NCI-H2029 treated with DMSO at 0.1 percent for 48 hours (cell line): ENCODE measurements around the gene SERPINB6.
A peak's percentile ranks its signal among the peaks of the same experiment; 100 is the strongest.
"Not testable (repeated sequence)": the region's sequence is repeated elsewhere in the genome, so short reads cannot be mapped to it uniquely, and the experiment has no call there.

Experiments used
- DNase-seq: peaks from one replicate; lab custom pipeline; 2025; lab: John Stamatoyannopoulos, UW

Gene SERPINB6

DNA sequence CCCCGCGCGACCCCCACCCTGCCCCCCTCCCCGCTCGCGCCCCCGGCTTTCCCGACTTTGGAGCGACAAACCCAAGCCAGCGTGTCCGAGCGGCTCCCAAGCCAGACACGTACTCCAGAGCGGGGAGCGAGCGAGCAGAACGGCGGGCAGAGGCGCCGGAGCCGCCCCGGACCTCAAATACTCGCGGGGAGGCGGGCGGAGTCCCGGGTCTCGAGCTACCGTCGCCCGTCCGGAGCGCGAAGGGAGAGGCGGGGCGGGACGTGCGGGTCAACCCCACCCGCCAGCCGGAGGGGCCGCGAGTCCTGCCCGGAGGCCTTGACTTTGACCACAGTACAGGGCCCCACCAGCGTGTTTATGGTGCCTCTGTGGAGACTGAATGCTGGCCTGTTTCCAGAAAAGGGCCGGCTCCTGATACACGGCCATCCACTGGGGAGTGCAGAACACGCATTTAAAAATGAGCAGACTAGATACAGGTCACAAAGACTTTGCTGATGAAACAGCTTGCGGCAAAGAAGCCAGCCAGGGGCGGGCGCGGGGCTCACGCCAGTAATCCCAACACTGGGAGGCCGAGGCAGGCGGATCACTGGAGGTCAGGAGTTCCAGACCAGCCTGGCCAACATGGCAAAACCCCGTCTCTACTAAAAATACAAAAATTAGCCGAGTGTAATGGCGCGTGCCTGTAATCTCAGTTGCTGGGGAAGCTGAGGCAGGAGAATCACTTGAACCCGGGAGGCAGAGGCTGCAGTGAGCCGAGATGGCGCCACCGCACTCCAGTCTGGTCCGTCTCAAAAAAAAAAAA is at the start of gene SERPINB6:
Gene SERPINB6, minus strand, starts transcription at position 148 of the 799 bp plus-strand sequence. CDS start 12,235 bp downstream, outside the sequence.
- DNase-seq, result peak; percentile 30

DNA sequence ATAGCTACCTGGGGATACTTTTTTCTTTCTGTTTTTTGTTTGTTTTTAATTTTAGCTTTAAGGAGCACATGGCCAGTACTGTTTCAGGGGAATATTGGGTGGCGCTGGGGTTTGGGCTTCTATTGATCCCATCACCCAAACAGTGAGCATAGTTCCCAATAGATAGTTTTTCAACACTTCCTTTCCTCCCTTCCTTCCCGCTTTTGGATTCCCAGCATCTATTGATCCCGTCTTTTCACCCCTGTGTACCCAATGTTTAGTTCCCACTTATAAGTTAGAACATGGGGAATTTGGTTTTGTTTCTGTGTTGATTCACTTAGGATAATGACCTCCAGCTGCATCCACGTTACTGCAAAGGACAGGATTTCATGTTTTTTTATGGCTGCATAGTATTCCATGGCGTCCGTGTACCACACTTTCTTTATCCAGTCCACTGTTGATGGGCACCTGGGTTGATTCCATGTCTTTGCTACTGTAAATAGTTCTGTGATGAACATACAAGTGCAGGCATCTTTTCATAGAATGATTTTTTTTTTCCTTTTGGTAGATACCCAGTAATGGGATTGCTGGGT is 48.5 kb upstream of the SERPINB6 start:
- no peak for DNase-seq

DNA sequence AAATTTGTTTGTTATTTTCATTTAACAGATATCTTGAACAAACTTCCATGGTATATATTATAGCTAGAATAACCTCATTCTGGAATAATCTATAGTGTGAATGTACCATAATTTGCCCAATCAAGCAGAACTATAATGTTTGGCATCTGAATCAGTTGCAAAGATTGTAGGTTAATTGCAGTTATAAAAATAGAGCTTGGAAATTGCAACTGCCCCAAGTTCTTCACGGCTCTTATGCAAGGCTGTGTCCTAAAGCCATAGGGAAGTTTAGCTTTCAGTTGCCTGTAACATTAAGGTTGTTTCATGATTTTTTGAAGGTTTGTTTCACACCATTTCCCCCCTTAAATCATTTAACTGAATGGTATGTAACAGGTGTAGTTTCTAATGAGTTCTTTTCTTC is 47.7 kb upstream of the SERPINB6 start:
- DNase-seq, result no peak

DNA sequence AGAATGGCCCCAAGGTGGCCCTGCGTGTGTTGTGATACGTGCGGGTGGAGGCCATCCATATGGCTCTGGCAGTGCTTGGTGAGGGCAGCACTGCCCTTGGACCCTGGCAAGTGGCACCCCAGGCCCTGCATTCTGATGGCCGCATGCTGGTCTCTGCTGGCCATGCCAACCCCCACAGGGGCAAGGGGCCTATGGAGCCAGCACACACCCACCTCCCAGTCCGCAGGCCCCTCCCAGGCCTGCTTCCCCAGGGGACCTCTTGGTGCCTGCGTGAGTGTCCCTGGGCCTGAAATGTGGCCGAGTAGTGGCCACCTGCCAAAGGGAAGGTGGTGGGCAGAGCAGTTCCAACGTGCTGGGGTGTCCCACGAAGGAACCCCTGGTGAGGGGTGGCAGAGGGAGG is 45.9 kb upstream of the SERPINB6 start:
- no peak for DNase-seq

DNA sequence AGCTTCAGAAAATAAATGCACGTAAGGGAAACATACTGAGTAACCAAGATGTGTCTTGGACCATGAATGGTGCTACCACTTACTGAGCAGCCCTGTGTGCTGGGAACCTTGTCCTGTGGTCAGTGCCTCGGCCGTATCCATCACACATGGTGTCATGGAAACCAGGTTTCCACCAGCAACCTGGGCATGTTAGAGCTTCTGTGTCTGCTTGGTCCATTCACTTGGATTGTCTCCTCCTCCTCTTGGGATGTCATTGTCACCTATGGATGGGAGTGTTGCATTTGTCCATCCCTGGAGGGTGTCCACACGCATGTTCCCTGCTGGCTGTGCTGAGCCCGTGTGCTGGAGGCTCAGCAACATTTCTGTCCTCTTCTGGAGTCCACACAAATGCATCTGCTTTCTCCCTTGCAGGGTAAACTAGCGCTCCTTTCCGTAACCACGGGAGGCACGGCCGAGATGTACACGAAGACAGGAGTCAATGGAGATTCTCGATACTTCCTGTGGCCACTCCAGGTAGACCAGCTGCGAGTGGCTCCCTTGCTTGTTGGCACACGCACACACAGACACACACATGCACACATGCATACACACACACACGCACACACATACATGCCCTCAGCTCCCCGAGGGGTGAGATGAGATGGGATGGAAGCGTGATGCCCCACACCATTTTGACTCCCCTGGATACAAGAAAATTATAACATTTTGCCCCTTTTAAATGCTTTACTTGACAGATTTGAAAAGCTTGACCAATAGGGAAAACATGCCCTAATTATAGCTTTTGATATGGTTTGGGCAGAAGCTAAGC is 45.3 kb upstream of the SERPINB6 start:
- no peak for DNase-seq

DNA sequence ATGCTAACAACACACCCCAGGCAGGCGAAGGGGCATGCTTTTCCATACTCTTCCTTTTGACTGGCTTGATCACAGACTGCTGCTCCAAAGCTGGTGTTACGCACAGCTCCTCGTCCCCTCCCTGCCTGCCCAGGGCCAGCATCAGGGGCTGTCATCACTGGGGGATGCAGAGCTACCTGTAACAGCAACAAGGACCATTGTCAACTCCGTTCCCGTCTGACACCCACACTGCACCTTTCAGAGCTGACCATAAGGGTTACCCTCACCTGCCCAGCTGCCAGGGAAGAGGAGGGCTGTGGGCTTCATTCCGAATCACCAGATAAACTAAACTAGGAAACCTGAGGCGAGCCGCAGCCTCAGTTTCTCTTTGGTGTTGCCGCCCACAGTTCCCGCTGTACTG is 43.8 kb upstream of the SERPINB6 start:
- no peak for DNase-seq

DNA sequence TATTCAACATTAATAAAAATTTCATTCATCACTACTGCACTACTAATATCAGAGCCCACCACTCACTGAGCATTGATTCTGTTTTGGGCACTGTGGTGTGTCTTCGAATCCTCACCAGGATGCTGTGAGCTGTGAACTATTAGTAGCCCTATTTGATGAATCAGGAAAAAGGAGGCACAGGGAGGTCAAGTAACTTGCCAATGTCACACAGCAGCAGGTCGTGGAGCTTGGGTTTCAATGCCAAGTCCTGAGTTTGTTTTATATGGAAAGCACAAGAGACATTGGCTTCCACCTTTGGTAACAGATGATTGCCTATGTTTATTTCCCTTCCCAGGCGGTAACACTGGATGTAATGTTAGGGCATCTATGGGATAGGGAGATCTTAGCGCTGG is 43.3 kb upstream of the SERPINB6 start:
- no peak for DNase-seq

DNA sequence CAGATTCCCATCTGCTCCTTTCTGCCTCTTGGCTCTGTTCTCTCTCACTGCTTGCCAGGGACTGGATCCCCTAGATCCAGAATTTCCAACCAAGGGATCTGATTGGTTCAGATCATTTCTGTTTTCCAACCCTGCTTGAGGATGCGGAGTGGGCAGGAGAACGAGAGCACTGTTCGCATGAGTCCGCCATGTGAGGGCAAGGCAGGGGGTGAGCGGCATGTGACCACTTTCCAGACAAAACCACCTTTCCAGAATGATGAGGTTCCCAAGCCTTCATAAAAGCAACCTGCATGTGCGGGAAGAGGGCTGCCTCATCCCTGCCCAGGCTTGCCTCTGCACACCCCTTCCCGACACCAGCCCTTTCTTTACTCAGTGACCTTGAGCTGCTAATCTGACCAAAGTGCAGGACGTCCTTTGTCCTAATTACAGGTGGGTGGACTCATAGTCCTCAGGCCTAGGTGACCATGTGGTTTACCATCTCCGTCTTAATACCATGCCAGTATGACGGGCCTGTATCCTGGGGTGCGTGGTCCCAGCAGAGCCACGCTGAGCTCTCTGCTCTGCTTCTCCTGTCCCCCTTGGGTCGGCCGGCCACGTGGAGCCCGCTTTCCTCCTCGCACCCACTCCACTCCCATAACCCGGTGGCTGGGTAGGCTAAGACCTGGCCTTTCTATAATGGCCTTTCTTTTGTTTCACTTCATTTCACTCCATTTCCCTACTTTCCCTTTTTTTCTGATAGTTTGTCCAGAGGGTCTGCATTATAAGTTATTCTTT is 42.7 kb upstream of the SERPINB6 start:
- no peak for DNase-seq

DNA sequence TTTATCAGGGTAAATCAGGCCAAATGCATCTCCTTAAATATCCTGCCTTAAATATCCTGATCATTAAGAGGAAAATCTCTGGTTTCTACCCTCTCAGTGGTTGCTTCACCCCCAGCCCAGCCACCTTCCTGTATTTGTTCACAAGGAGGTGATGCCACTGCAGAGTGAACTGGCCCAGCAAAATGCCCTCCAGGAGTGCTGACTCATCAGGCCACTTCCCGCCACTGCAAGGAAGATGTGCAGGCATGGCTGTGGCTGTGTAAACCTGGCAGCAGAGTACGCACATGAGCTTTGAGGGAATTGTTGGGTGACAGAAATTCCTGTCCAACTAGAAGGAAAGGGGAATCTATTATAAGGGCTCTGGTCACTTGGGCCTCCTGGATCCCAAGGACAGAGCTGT is 42.1 kb upstream of the SERPINB6 start:
- no peak for DNase-seq

DNA sequence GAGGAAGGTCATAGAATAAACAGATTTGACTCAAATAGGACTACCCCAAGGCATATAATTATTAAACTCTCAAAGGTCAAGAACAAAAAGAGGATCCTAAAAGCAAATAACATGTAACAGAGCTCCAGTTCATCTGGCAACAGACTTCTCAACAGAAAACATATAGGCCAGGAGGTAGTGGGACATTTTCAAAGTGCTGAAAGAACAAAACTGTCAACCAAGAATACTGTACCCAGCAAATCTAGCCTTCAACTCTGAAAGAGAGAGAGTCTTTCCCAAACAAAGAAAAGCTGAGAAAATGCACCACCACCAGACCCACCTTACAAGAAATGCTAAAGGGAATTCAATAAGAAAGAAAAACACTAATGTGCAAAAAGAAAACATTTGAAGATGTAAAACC is 40.2 kb upstream of the SERPINB6 start:
- DNase-seq, result no peak

DNA sequence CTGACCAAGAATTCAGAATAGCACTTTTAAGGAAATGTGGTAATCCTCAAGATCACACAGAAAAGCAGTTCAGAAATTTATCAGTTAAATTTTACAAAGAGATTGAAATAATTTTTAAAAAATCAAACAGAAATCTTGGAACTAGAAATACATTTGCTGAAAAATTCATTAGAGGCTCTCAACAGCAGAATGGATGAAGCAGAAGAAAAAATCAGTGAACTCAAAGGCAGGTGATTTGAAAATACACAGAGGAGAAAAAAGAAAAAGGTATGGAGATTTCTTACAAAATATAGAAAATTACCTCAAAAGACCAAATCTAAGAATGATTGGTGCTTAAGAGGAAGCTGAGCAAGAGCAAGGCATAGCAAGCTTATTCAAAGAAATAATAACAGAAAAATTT is 39.8 kb upstream of the SERPINB6 start:
- no peak for DNase-seq

DNA sequence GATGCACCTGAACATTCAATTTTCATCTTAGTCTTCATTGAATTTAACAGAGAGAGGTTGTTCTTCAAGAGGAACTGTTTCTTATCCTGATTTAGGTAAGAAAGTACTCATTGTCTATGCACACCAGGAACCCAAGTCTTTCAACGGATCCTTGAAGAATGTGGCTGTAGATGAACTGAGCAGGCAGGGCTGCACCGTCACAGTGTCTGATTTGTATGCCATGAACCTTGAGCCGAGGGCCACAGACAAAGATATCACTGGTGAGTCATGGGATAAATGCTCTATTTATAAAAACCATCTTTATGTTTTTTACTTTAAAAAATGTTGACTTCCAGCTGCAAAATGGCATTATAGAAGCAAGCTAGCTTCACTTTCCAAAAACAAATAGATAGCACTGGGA is 38.6 kb upstream of the SERPINB6 start:
- no peak for DNase-seq

DNA sequence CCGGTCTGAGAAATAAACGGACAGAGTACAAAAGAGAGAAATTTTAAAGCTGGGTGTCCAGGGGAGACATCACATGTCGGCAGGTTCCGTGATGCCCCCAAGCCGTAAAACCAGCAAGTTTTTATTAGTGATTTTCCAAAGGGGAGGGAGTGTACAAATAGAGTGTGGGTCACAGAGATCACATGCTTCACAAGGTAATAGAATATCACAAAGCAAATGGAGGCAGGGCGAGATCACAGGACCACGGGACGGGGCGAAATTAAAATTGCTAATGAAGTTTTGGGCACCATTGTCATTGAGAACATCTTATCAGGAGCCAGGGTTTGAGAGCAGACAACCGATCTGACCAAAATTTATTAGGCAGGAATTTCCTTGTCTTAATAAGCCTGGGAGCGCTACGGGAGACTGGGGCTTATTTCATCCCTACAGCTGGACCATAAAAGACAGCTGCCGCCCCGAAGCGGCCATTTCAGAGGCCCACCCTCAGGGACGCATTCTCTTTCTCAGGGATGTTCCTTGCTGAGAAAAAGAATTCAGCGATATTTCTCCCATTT is 37.4 kb upstream of the SERPINB6 start:
- DNase-seq, result not testable (repeated sequence)

DNA sequence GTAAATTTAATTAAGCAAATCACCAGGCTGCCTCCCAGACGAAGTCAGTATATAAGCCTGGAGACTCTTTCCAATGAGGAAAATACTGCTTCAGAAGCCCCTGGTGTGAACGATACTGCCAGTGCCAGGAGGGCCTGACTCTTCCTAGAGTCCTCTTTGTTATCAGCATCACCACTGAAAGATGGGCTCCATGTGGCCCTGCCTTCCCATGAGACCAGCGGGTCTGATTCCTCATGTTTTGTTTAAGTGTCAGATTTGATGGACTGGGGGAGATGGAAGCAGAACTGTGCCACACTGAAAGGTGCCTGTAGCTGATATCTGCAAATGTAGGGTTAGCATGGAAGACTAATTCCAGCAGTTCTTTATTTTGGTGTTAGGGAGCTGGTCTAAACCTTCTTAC is 36.2 kb upstream of the SERPINB6 start:
- DNase-seq, result no peak

DNA sequence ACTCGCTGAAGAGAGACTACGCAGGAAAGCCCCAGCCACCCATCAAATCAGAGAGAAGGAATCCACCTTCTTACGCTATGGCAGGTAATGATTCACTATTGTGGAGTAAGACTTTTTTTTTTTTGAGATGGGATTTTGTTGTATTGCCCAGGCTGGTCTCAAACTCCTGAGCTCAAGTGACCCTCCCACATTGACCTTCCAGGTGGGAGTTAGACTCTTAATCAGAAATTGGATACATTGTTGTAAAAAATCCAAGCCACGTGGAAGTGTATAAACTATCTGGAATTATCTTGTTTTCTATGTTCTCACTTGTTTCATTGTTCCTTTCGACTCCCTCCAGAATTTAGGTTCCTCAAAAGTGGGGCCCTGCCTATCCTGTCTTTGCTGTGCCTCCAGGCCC is 35.1 kb upstream of the SERPINB6 start:
- no peak for DNase-seq

DNA sequence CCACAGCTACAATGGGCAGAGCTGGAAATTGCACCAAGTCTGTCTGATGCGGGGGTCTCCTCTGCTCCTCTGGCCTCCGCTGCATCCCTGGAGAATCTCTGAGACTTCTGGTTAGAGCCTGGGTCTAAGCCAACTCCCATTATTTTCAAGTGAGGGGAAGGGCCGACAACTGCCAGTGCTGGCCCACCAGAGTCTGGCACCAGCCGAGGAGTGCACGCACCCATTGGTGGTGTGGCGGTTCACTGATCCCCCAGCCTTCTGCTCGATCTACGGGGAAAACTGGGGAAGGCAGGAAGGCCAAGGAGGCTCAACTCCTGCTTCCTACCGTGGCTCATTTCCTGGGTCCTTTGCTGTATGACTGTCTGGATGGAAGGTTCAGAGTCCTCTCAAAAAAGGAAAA is 34.5 kb upstream of the SERPINB6 start:
- no peak for DNase-seq

DNA sequence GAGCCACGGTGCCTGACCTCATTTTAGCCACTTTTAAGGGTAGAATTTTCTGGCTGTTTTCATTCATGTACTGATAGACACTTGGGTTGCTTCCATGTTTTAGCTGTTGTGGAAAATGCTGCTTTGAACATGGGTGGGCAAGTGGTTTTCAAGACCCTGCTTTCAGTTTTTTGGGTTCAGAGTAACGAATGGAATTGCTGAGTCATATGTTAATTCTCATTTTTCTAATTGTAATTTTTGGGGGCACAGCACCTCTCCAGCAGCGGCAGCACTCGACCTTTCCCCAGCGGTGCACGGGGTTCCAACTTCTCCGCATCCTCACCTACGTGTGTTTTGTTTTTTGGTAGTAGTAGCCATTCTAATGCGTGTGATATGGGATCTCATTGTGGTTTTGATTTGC is 33.7 kb upstream of the SERPINB6 start:
- no peak for DNase-seq

DNA sequence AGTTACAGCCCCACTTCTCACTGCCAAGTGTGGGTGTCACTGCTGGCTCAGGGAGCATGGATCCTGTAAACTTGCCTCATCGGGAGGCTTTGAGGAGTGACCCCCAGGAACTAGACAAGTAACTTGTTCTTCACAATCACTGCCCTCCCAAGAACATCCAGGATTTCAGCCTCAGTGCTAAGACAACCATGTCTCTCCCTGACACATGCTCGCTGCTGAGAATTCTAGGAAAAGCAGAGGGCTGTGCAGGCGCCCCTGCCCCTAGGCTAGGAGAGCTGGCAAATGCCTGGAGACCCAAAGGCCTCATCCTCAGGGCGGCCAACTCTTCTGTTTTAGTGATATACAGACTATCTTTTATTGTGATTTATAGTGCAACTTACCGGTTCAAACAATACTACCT is 31.9 kb upstream of the SERPINB6 start:
- not testable (repeated sequence) for DNase-seq

DNA sequence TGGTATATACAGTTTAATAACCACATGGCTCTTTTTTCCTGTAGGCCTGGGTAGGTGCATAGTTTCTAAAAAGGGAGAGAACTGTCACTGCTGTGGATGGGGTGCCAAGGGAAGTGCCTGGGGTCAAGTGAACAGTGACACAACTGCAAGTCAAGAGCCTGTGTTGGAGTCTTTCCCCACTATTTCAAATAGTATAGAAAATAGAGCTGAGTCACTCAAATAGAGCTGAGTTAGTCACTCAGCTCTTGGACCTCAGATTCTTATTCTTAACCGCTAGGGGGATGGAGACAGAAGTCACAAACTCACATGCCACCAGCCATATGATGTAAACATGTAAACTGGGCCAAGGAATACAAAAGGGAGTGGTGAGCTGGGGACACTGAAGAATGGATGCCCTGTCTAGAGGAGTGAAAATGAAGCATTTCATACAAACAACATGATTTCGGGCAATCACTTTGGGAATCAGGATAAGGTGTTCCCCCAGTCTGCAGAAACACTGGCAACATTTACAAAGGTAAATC is 30.5 kb upstream of the SERPINB6 start:
- DNase-seq, result no peak

DNA sequence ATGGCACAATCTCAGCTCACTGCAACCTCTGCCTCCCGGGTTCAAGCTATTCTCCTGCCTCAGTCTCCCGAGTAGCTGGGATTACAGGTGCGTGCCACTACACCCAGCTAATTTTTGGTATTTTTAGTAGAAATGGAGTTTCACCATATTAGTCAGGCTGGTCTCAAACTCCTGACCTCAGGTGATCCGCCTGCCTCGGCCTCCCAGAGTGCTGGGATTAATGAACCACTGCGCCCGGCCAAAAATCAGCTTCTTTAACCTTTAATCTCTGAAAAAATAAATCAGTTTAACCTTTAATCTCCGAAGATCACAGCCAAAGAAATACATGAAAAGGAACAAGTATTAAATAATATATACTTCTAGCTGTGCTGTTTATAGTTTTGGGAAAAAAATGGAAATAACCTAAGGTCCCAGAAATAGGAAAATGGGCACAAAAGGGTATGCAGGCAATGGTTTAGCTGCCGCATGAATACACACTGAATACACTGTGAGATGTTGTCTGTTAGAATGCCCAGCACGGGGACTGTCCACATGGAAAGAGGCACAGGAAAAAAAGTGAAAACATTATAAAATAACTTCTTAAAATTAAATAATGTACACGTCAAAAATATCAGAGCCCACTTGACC is 29.9 kb upstream of the SERPINB6 start:
- DNase-seq, result no peak
